ENCODE results near the gene NTN1.

Gene NTN1

DNA sequence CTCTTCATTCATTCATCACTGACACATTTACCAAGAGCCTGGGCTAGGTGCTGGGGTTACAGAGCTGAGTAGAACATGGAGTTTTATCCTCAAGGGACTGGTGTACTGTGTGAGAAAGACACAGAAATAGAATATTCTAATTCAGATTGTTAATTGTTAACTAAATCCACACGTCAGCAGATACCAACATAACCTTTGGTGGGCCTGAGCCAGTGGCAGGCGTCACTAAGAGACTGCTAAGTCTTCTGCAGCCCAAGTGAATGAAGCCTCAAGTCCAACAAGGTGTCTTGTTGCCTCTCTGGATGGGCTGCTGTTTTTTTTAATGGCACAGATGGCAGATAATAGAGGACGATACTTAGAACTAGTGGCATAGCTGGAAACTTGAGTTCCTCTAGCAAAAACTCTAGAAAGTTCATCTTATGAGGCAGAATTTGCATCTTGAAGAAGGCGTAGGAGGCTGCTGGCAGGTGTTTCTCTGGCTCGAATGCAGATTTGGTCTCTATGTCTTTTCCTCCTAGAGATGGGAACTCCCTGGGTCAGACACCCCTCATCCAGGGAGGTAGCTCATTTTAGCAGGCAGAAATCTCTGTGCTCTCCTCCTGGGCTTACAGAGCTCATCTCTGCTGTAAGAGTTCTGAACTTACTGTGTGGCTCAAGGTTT, 179.5 kb downstream of the NTN1 start:
- DNase-seq, result no peak

GRCh38 chr17:9202532-9202931, 181.2 kb downstream of the NTN1 start:
- no peak for DNase-seq

DNA sequence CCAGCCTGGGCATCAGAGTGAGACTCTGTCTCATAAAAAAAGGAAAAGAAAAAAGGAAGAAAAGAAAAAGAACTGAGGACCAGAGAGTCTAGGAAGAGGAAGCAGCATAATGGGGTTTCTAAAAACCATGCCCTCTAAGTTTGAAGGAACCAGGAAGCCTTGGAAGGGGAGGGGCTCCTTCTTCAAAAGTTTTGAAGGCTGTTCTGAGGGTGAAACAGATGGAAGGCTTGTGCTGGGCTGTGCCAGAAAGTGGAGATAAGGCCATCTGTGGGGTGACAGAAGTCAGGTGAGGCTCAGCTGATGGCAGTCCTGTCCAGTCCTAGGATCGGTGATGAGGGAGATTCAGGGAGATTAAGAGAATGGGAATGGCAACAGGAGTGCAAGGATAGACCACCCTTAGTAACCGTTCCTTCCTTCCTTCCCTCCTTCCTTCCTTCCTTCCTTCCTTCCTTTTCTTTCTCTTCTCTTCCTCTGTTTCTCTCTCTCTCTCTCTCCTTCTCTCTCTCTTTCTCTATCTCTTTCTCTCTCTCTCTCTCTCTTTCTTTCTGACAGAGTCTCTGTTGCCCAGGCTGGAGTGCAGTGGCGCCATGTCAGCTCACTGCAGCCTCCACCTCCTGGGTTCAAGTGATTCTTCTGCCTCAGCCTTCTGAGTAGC, 182.6 kb downstream of the NTN1 start:
- DNase-seq, result no peak

- DNase-seq, result no peak
Observed at GRCh38 chr17:9204637-9205329, 183.5 kb downstream of the NTN1 start.

DNA sequence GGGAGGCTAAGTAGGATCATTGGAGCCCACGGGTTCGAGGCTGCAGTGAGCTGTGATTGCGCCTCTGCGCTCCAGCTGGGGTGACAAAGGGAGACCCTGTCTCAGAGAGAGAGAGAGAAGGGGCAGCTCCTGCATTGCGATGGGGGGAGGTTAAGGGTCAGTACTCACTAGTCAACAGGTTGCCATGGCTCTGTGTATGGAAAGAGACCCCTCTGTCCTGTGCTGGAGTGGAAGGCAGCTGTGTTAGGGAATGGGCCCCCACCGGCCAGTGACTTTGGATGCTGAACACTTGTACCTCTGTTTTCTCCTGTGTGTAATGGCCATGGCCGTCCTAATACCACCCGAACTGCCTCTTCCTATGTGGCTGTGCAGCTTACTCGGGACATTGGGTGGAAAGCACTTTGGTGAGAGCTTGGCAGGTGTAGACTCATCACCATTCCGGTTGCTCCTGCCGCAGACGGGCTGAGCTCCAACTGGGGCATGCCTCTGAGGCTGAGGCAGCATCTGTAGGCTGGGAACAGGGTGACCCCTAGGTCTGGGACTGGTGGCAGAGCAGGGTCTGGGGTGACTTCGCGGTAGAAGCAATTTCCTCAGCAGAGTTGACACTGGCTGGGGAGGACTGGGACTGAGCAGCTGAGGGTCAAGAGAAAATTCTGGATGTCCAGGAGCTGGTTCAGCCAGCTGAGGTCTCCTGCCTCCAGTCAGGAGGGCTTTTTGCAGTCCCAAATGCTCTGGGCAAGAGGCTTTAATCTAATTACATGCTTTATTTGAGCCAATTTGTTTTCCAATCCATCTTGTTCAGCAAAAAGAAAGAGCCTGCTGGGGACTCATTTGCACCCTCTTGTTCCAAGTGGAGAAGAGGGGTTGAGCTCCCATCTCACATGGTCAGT, 184.5 kb downstream of the NTN1 start:
- no peak for DNase-seq

- no peak for DNase-seq
Observed at GRCh38 chr17:9206410-9206703, 185.0 kb downstream of the NTN1 start.

DNA sequence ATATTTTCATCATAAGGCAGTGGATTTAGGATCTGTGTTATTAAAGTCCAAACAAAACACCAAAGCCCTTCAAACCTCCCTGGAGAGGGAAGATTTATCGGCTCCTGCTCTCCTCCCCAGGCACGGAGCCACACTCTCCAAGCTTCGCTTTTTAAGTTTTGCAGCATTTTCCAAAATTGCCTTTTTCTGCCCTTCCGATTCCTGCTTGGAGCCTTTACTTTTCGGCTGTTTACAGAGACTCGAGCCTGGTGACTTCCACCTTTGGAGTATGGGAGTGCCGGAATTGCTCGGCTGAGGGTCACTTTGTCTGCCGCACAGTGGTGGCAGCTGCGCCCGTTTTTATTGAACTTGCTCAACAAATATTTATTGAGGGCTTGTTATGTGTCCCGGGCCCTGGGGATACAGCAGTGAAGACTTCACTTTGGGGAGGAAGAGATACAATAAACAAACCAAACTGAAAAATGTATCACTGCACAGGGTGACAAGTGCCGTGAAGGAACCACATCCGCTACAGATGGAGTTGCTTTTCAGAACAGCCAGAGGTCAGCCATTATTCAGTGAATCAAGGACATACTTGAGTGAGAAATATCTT, 185.5 kb downstream of the NTN1 start:
- no peak for DNase-seq

GRCh38 chr17:9208381-9209105, 187.2 kb downstream of the NTN1 start:
- no peak for DNase-seq

DNA sequence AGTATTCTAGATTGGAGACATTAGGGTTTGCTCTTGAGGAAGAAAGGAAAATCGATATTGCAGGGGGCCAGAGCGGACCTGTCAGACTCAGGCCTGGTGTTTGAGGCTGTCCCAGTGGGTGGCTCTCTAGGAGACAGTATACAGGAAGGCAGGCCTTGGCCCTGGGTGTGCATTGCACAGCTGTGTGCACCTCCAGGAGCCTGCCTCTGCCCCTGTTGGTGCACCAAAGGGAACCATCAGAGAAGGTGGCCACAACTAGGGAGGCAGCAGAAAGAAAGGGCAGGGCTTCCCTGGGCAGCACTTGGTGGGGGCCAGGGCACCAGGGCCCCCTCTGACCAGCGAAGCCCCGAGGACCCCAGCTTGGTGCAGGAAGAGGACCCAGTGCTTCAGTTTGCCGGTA, 188.0 kb downstream of the NTN1 start:
- no peak for DNase-seq

- DNase-seq, result no peak
Observed at GRCh38 chr17:9209781-9210370, 188.6 kb downstream of the NTN1 start.

- DNase-seq, result no peak
Observed at GRCh38 chr17:9211133-9211765, 189.9 kb downstream of the NTN1 start.

DNA sequence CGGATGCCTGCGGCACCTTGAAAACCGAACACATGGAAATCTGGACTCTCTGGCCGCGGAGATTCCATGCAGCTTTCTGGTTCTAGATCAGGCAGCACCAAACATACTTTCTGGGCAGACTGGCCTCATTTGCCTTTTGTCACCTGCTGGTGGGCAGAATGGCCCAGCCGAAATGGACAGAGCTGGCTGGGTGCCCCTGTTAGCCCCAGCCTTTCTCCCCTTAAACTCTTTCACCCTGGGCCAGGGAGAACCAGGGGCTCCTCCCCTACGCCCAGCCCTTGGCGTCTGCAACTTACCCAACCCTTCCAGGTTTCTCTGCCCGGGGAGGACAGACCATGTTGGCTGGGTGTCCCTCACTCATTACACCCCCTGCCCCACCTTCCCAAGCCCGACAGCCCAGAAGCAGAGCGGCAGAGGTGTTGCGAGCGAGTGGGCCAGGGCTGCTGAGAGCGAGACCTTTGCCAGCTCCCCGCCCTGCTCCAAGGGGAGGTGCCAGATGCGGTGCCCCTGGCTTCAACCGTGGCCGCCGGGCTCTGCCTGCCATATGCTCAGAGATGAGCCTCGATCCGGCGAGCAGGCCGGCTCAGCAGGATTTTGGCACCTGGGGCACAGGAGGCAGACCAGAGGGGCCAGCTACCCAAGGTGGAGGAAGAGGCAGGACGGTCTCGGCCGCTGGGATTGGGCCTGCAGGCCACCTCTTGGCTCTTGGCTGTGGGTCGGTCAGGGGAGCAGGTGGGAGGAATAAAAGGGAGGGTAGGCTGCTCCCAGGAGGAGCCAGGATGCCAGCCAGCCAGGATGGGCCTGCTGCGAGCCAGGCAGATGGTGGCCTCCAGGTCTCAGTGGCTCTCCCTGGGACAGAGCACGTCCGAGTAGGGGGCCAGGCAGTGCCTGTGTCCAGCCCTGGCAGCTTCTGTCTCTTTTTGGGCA, 191.3 kb downstream of the NTN1 start:
- no peak for DNase-seq

DNA sequence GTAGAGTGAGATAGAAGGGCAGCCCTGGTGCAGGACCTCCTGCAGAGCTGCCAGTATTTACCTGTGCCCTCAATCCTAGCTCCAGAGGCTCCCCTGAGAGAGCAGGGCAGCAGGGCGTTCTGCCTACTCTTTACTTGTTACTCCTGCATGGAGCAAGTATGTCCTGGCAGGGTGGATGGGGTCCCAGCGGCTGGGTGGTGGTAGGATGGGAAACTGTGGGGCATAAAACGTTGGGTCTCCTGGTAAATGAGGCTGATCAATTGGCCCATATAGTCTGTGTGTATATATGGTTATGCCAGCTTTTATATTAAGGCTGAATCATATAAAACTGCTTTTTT, 192.0 kb downstream of the NTN1 start:
- DNase-seq, result no peak

GRCh38 chr17:9215465-9215864, 194.2 kb downstream of the NTN1 start:
- DNase-seq, result no peak

GRCh38 chr17:9217151-9218056, 196.1 kb downstream of the NTN1 start:
- DNase-seq, result no peak

- DNase-seq, result no peak
Observed at GRCh38 chr17:9218064-9218635, 196.8 kb downstream of the NTN1 start.

DNA sequence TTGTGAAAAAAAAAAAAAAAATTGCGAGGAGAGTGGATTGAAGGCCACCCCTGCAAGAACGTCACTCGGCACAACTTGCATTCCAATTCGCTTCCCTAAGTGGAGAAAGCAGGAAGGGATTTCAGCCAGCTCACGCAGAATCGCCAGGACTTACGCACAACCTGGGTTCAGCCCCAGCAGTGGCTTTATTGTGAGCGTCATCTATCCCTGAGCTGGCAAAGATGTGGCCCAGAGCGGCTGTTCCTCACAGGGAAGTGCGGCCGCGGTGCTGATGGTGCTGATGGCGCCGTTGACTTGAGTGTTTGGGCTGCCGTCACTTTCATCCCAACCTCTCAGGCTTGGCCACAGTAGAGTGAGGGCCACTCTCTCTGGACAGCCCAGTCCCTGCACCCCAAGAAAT, 197.6 kb downstream of the NTN1 start:
- no peak for DNase-seq

GRCh38 chr17:9219631-9220397, 198.5 kb downstream of the NTN1 start:
- DNase-seq, result no peak

All from activated effector memory CD4-positive, alpha-beta T cell treated with anti-CD3 and anti-CD28 coated beads, Interleukin-2, amount 50 U/mL, for 16 hours (primary cell).